ENCODE results near the gene APC2. TPM values are rescaled to one million over a fixed set of nuclear protein-coding genes. Genes with fewer than 3 reads are reported as not detected.

APC2 gene
- total RNA-seq, 1 experiment from 2014 or later, result 1.4 TPM

DNA sequence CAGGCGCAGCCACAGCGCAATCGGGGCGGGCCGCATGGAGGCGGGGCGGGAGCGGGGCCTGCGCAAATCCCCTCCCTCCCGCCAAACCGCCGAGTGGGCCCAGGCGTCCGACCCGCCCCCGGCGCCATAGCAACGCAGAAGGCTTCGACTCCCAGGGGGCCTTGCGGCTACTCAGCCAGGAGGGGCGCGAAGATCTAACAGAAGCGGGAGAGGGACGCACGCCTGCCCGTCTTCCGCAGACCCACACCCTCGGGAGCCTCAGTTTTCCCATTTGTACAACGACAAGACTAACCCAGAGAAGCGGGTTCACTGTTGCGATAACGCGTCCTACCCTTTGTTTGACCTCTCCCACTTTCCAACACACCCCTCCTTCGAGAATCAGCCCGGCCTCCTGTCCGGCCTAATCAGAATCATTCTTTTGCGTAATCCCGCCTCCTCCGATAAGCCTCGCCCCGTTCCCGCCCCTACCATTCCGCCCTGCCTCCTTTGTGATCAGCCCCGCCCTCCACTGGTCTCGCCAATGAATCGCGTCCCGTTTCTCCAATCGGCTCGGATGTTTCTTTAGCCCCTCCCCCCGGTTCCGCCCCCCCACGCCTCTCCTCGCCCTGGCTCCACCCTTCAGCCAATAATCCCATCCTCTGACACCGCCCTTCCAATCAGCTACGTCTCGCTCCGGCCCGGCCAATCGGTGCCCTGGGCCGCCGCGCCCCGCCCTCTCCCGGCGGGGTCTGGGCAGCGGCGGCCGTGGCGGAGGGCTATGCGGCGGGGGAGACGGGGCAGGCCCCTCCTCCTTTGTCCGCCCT is 40.6 kb downstream of the APC2 start, which contains the start of gene PCSK4:
TSS of gene PCSK4 (minus strand) at position 40 of the 803 bp plus-strand sequence. CDS start at position 36, 4 bp downstream.
- DNase-seq (ENCODE audit: low spot score) (peak; percentile 98), ATAC-seq (peak; percentile 91)
- no peak for TF ChIP-seq CREB1 (CRISPR knock-in tag; IDR thresholded peaks at IDR 0.05)
- TF ChIP-seq FOXK1 (CRISPR knock-in tag; IDR thresholded peaks at IDR 0.05), result peak; percentile 47; the same call in 1 of the 2 replicates
- TF ChIP-seq SP1 (CRISPR knock-in tag; conservative IDR thresholded peaks at IDR 0.05), result peak; percentile 85
- TF ChIP-seq TEAD4 (CRISPR knock-in tag; IDR thresholded peaks at IDR 0.05), result no peak
- peak; percentile 77 for TF ChIP-seq NFYB (CRISPR knock-in tag; conservative IDR thresholded peaks at IDR 0.05; ENCODE audit: low read depth)
- 0 out of 2 replicates have a peak, but pooled peaks have one; percentile 26 for TF ChIP-seq GABPB1 (CRISPR knock-in tag; IDR thresholded peaks at IDR 0.05)
- H3K9me3 Mint-ChIP-seq, result no peaks in the 10 kb centered on the region
- H3K4me1 Mint-ChIP-seq, result peaks cover 6% of the 10 kb centered on the region
- H3K27ac Mint-ChIP-seq, result peak within 1 kb of the TSS; percentile 98
- peaks cover 24% of the 10 kb centered on the region for H3K27me3 Mint-ChIP-seq (ENCODE audit: low read depth)
- no peaks in the 10 kb centered on the region for H3K36me3 Mint-ChIP-seq
- CTCF ChIA-PET, result interaction anchor here (0.6 to 1.9 kb wide), 28 partner anchors 12 to 367 kb away, joined by 3 to 17 read pairs (median 4); no protein-coding TSS in a partner anchor
- peak within 1 kb of the TSS; percentile 82 for H3K4me3 Mint-ChIP-seq
- POLR2A ChIA-PET, result interaction anchor here (0.6 to 1.8 kb wide), 5 partner anchors 22 to 230 kb away, joined by 3 to 5 read pairs (median 3); no protein-coding TSS in a partner anchor

DNA sequence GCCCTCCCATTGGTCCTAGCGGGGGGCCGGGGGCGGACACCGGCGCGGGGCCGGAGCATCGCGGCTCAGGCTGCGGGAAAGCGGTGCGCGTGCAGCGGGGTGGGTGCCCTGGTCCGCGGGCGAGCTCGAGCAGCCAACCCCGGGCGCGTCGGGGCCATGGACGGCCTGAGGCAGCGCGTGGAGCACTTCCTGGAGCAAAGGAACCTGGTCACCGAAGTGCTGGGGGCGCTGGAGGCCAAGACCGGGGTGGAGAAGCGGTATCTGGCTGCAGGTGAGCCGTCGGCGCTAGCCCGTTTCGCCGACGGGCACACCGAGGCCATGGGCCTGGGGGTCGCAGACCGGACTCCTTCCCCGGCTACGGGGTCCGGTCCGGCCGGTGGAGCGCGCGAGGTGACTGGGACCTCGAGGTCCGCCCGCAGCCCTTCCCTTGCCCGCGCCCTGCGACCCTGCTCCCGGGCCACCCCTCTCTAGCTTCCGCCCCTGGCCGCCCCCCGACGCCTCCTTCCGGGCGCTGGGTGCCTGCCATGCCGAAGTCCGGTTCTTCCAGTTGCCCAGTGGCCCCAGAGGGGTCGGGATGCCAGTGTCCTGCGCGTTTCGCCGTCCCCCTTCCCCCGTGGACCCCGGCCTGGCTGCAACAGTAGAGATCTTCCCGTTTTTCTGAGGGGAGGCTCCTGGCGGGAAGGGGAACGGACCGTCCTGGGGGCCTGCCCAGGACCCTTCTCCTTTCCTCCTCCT is 41.4 kb downstream of the APC2 start, which contains the start of gene REEP6:
TSS of gene REEP6 (plus strand) at position 68 of the 735 bp plus-strand sequence. CDS start at position 157, 89 bp downstream.
- ChIA-PET POLR2A (interaction anchor here (0.6 to 1.8 kb wide), 4 partner anchors 31 to 231 kb away, joined by 3 to 5 read pairs (median 3); no protein-coding TSS in a partner anchor), CTCF (interaction anchor here (0.6 to 1.9 kb wide), 27 partner anchors 11 to 366 kb away, joined by 3 to 17 read pairs (median 4); no protein-coding TSS in a partner anchor)
- Mint-ChIP-seq H3K4me3 (peak within 1 kb of the TSS; percentile 82), H3K4me1 (peaks cover 6% of the 10 kb centered on the region), H3K27ac (peak within 1 kb of the TSS; percentile 98), H3K36me3 (no peaks in the 10 kb centered on the region), H3K27me3 (ENCODE audit: low read depth) (peaks cover 24% of the 10 kb centered on the region), H3K9me3 (no peaks in the 10 kb centered on the region)
- ATAC-seq (no peak), DNase-seq (ENCODE audit: low spot score) (no peak)
- TF ChIP-seq TEAD1 (CRISPR knock-in tag; IDR thresholded peaks at IDR 0.05) (peak; percentile 70; the same call in 1 of the 2 replicates), E2F1 (CRISPR knock-in tag; IDR thresholded peaks at IDR 0.05) (no peak), ZNF423 (CRISPR knock-in tag; IDR thresholded peaks at IDR 0.05) (no peak), PREB (CRISPR knock-in tag; IDR thresholded peaks at IDR 0.05; ENCODE audit: borderline replicate concordance) (no peak), JUN (CRISPR knock-in tag; IDR thresholded peaks at IDR 0.05) (no peak), ZNF671 (CRISPR knock-in tag; IDR thresholded peaks at IDR 0.05) (no peak), CREM (CRISPR knock-in tag; IDR thresholded peaks at IDR 0.05) (0 out of 2 replicates have a peak, but pooled peaks have one; percentile 42), ZNF121 (CRISPR knock-in tag; IDR thresholded peaks at IDR 0.05) (no peak), ETV6 (CRISPR knock-in tag; IDR thresholded peaks at IDR 0.05) (peak; percentile 76; the same call in 1 of the 2 replicates), CREB1 (CRISPR knock-in tag; IDR thresholded peaks at IDR 0.05) (no peak), ZBTB21 (CRISPR knock-in tag; IDR thresholded peaks at IDR 0.05; ENCODE audit: borderline replicate concordance) (peak; percentile 39; the same call in 1 of the 2 replicates), IRF2 (CRISPR knock-in tag; IDR thresholded peaks at IDR 0.05; ENCODE audit: borderline replicate concordance, low read depth) (no peak), FOXK1 (CRISPR knock-in tag; IDR thresholded peaks at IDR 0.05) (peak; percentile 74), FOXP1 (CRISPR knock-in tag; IDR thresholded peaks at IDR 0.05; ENCODE audit: borderline replicate concordance) (peak; percentile 79; the same call in 1 of the 2 replicates), SMAD4 (CRISPR knock-in tag; IDR thresholded peaks at IDR 0.05) (no peak), ZNF232 (CRISPR knock-in tag; IDR thresholded peaks at IDR 0.05) (0 out of 2 replicates have a peak, but pooled peaks have one; percentile 39), RELA (CRISPR knock-in tag; IDR thresholded peaks at IDR 0.05; ENCODE audit: borderline replicate concordance) (peak; percentile 65; the same call in 1 of the 2 replicates), GTF2I (CRISPR knock-in tag; conservative IDR thresholded peaks at IDR 0.05) (peak; percentile 86), JAZF1 (CRISPR knock-in tag; IDR thresholded peaks at IDR 0.05) (no peak), E2F5 (CRISPR knock-in tag; IDR thresholded peaks at IDR 0.05) (peak; percentile 27; the same call in 1 of the 2 replicates), KAT7 (CRISPR knock-in tag; IDR thresholded peaks at IDR 0.05; ENCODE audit: borderline replicate concordance) (no peak), SP1 (CRISPR knock-in tag; conservative IDR thresholded peaks at IDR 0.05) (peak; percentile 93), ELF4 (CRISPR knock-in tag; IDR thresholded peaks at IDR 0.05; ENCODE audit: low read depth) (no peak)
- TF ChIP-seq, protein P1, sequence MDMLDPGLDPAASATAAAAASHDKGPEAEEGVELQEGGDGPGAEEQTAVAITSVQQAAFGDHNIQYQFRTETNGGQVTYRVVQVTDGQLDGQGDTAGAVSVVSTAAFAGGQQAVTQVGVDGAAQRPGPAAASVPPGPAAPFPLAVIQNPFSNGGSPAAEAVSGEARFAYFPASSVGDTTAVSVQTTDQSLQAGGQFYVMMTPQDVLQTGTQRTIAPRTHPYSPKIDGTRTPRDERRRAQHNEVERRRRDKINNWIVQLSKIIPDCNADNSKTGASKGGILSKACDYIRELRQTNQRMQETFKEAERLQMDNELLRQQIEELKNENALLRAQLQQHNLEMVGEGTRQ (CRISPR knock-in tag; IDR thresholded peaks at IDR 0.05), result no peak

Measured in WTC11 (cell line).